Right kidney (tissue), 1 donor: Measurements from ENCODE around the gene TNFAIP2.

ENCODE experiments used
- DNase-seq: peaks from one replicate; pipeline ENCODE4 v3.0.0-alpha.2; 2016

TNFAIP2 gene

GRCh38 chr14:103122585-103122946, 695 bp upstream of the TNFAIP2 start:
- peak; percentile 74 for DNase-seq

- peak; percentile 73 for DNase-seq
Observed at GRCh38 chr14:103123634-103124500, 606 bp downstream of the TNFAIP2 start.

- no peak for DNase-seq
Observed at GRCh38 chr14:103124501-103125001, 1.3 kb downstream of the TNFAIP2 start.

- no peak for DNase-seq
Observed at GRCh38 chr14:103125098-103126070, 2.1 kb downstream of the TNFAIP2 start.

GRCh38 chr14:103126088-103126872, 3.0 kb downstream of the TNFAIP2 start:
- no peak for DNase-seq

GRCh38 chr14:103126873-103127304, 3.6 kb downstream of the TNFAIP2 start:
- peak; percentile 76 for DNase-seq

- DNase-seq: no peak
Observed at GRCh38 chr14:103127356-103127755, 4.1 kb downstream of the TNFAIP2 start.

- DNase-seq: no peak
Observed at GRCh38 chr14:103127861-103128598, 4.8 kb downstream of the TNFAIP2 start.

GRCh38 chr14:103128631-103129300, 5.5 kb downstream of the TNFAIP2 start:
- no peak for DNase-seq

- no peak for DNase-seq
Observed at GRCh38 chr14:103129301-103130016, 6.2 kb downstream of the TNFAIP2 start.

- no peak for DNase-seq
Observed at GRCh38 chr14:103130017-103130764, 6.9 kb downstream of the TNFAIP2 start.

DNA sequence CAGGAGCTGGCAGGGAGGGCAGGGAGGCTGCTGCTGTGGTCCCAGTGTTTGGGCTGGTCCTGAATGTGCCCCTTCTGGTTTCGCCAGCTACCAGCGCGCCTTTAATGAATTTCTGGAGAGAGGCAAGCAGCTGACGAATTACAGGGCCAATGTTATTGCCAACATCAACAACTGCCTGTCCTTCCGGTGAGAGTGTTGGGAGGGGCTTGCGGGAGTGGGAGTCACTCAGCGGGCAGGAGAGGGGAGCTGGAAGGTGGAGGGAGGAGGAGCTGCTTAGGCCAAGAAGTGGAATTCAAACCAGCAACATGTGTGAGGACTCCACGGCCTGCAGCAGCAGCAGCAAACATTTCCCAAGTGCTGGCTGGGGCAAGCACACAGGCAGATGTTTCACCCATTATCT, 7.7 kb downstream of the TNFAIP2 start:
- no peak for DNase-seq

DNA sequence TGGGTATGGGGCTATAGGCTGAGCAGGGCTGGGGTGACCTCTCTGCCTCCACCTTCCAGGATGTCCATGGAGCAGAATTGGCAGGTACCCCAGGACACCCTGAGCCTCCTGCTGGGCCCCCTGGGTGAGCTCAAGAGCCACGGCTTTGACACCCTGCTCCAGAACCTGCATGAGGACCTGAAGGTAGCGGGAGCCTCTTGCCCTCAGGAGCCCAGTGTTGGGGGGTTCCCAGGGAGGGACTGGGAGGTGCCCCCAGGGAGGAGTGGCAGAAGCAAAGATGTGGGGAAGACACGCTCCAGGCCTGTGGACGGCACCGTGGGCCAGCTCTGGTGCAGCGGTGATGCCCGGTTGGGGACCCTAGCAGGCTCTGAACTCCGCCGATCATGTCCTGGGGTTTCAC, 8.3 kb downstream of the TNFAIP2 start:
- DNase-seq: no peak

- no peak for DNase-seq
Observed at GRCh38 chr14:103132381-103133209, 9.3 kb downstream of the TNFAIP2 start.

DNA sequence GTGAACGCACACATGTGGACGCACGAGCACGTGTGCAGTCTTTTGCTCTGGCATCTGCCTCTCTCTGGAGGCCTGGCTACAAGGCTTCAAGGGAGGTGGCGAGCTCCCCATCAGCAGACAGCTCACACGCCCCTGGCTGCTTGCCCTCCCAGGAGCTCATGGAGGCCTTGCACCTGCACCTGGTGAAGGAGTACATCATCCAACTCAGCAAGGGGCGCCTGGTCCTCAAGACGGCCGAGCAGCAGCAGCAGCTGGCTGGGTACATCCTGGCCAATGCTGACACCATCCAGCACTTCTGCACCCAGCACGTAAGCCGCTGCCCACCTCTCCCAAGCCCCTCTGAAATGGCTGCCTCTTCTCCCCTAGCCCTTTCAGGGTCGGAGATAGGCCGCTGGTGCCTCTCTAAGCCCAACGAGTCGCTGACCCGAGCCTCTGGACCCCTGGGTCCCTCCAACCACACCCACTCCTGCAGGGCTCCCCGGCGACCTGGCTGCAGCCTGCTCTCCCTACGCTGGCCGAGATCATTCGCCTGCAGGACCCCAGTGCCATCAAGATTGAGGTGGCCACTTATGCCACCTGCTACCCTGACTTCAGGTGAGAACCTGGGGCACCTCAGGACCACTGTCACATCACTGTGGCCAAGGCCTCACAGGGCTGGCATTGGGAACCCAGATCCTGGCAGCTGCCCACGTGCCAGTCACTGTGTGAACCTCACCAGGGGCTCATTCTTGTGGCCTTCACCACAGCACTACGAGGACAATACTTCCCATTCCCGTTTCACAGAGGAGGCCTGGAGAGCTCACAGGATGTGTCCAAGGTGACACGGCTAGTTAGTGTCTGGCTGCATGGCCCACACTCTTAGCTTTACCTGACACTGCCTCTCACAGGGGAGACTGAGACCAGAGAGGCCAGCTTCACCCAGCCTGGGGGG, 10.2 kb downstream of the TNFAIP2 start:
- DNase-seq: no peak

DNA sequence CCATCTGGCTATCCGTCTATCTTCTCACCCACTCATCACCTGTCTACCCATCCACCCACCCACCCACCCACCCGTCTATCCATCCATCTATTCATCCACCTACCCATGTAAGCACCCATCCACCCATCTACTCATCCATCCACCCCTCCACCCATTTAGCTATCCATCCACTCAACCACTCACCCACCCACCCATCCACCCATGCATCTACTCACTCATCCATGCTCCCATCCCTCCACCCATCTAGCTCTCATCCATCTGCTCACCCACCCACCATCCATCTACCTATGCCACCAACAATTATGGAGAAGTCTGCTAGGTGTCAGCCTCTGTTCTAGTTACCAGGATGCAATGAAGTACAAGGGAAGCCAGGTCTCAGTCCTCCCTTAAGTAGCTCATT, 11.1 kb downstream of the TNFAIP2 start:
- no peak for DNase-seq

GRCh38 chr14:103134919-103135318, 11.7 kb downstream of the TNFAIP2 start:
- DNase-seq: no peak
